NT2/D1 (cell line): ENCODE data around the gene AVL9.

Source experiments
- SUZ12 ChIP-seq: IDR thresholded peaks from 2 replicates; pipeline ENCODE4 v1.6.1; 2011; ENCODE audit not compliant: insufficient read length, insufficient read depth; ENCODE audit errors: extremely low read depth
- YY1 ChIP-seq: IDR thresholded peaks from 2 replicates; pipeline ENCODE4 v1.6.1; 2011; ENCODE audit not compliant: insufficient read length, insufficient read depth
- ZNF274 ChIP-seq: IDR thresholded peaks from 2 replicates; pipeline ENCODE4 v1.6.1; 2011; ENCODE audit warnings: mild to moderate bottlenecking, low read depth, low read length

DNA sequence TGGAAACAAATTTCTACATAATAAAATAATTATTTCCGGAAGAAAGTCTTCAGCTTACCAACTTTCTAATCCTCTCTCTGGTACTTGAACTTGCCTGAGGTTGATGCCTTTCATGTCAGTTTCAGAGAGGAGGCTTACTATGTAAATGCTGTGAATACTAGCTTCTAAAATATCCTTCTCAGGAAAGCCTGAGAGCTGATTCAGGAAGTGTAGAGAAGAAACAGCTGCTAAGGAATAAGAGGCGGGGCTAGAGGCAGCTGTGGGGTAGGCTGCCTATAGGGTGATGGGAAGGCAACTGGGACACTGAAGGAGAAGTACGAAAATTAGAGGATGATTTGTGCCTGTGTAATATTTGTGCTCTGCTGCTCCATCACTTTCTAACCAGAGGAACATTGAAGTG lies 69.3 kb downstream of the AVL9 start:
- TF ChIP-seq YY1, result no peak
- no peak for TF ChIP-seq ZNF274
- TF ChIP-seq SUZ12, result no peak
